A549 treated with CpdA at 1 μM for 4 hours (cell line): ENCODE measurements around the gene CT47A1. TPM values are rescaled to one million over a fixed set of nuclear protein-coding genes. Genes with fewer than 3 reads are reported as not detected.

Source experiments
- total RNA-seq: library from RNA; stranded (reverse); fragments of 200-300 nt; extraction: Qiagen RNA extraction; gene quantifications from 5 replicates; pipeline ENCODE4 v1.2.3, GENCODE V29; 2022; ENCODE audit warnings: low read depth

The CT47A1 gene
- not detected in 5 replicates for total RNA-seq

DNA sequence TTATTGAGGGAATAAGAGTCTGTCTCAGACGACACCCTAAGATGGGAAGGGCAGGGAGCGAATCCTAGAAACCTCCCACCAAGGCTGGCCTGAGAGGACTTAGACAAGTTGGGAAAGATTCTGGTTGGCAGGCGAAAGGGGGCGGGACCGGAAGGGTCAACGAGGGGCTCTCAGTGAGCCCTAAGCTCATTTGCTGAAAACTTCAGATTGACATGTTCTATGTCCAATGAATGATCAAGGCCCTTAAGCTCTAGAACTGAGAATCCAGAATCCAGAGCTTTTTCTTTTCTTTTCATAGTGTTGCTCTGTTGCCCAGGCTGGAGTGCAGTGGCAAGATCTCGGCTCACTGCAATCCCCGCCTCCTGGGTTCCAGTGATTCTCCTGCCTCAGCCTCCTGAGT, at the start of gene CT47A1:
TSS of gene CT47A1 (minus strand) at position 101 of the 400 bp plus-strand sequence. CDS start 231 bp downstream, outside the sequence.

GRCh38 chrX:120956500-120956899, 29.1 kb downstream of the CT47A1 start, which contains the start of gene CT47A7:
Gene CT47A7 (minus strand): TSS chrX:120956600. CDS start chrX:120956345, 255 bp downstream.

Other genes with a start within 250 kb of the CT47A1 start
- gene CT47B1, start 109.9 kb downstream of the CT47A1 start, total RNA-seq, result not detected in 5 replicates
- gene CT47A11, start 48.6 kb downstream of the CT47A1 start, total RNA-seq, result not detected in 5 replicates
- gene CT47A10, start 43.7 kb downstream of the CT47A1 start, total RNA-seq, result not detected in 5 replicates
- gene CT47A9, start 38.9 kb downstream of the CT47A1 start, total RNA-seq, result not detected in 5 replicates
- not detected in 5 replicates for gene CT47A8, start 34.0 kb downstream of the CT47A1 start, total RNA-seq
- not detected in 5 replicates for gene CT47A7, start 29.2 kb downstream of the CT47A1 start, total RNA-seq
- gene CT47A6, start 24.3 kb downstream of the CT47A1 start, total RNA-seq, result not detected in 5 replicates
- gene CT47A5, start 19.4 kb downstream of the CT47A1 start, total RNA-seq, result not detected in 5 replicates
- not detected in 5 replicates for gene CT47A4, start 14.6 kb downstream of the CT47A1 start, total RNA-seq
- gene CT47A3, start 9.7 kb downstream of the CT47A1 start, total RNA-seq, result not detected in 5 replicates
- not detected in 5 replicates for gene CT47A2, start 4.8 kb downstream of the CT47A1 start, total RNA-seq
- gene GLUD2, start 61.9 kb upstream of the CT47A1 start, total RNA-seq, result 1.7 to 2.9 TPM (median 2.5 TPM) in 5 replicates